OCI-LY7 (cell line): Measurements from ENCODE around the gene VPS13D. TPM values are rescaled to one million over a fixed set of nuclear protein-coding genes. Genes with fewer than 3 reads are reported as not detected.

Experiments
- BruUV-seq: library from RNA; stranded (reverse); fragments of 400-500 nt; replicated peaks from 2 replicates; lab custom pipeline; 2021; lab: Mats Ljungman, UMichigan
- CTCF ChIA-PET: fragments of 300-600 bp; sonication (Branson Sonifier 250); formaldehyde crosslinking; loops from one replicate; lab custom pipeline; 2022; ENCODE audit warnings: antibody characterized with exemption; ENCODE audit not compliant: unreplicated experiment; lab: Charles Lee
- POLR2A ChIA-PET: fragments of 300-600 bp; sonication (Branson Sonifier 250); formaldehyde crosslinking; loops from one replicate; lab custom pipeline; 2022; ENCODE audit warnings: antibody characterized with exemption; lab: Charles Lee
- DNase-seq: peaks from one replicate; pipeline ENCODE4 v3.0.0-alpha.2; 2015; ENCODE audit warnings: low spot score
- H2AFZ ChIP-seq: fragments of 200-600 bp; sonication (generic), shearing (Covaris generic); 2 replicates; pipeline ENCODE4 v1.6.1; 2014; ENCODE audit warnings: mild to moderate bottlenecking, antibody characterized with exemption, low read length, moderate library complexity
- H3K27ac ChIP-seq: fragments of 200-600 bp; sonication (generic); 2 replicates; pipeline ENCODE4 v1.5.1; 2014; ENCODE audit warnings: mixed run types, low read depth, mild to moderate bottlenecking, moderate library complexity, low read length, inconsistent platforms; ENCODE audit not compliant: poor library complexity, severe bottlenecking
- H3K36me3 ChIP-seq: fragments of 200-600 bp; sonication (generic); 2 replicates; pipeline ENCODE4 v1.6.1; 2014; ENCODE audit warnings: mild to moderate bottlenecking, antibody characterized with exemption, low read length, moderate library complexity, mixed read lengths; ENCODE audit not compliant: insufficient read depth
- H3K4me1 ChIP-seq: fragments of 200-600 bp; sonication (generic); 2 replicates; pipeline ENCODE4 v1.5.1; 2014; ENCODE audit warnings: mild to moderate bottlenecking, low read length; ENCODE audit not compliant: insufficient read depth, poor library complexity, severe bottlenecking
- H3K4me2 ChIP-seq: fragments of 200-600 bp; sonication (generic); 2 replicates; pipeline ENCODE4 v1.6.1; 2014; ENCODE audit warnings: mild to moderate bottlenecking, low read length
- H3K4me3 ChIP-seq: fragments of 200-600 bp; sonication (generic); 2 replicates; pipeline ENCODE4 v1.5.1; 2014; ENCODE audit warnings: mild to moderate bottlenecking, low read depth, low read length; ENCODE audit not compliant: poor library complexity, severe bottlenecking
- H3K79me2 ChIP-seq: fragments of 200-600 bp; sonication (generic); 2 replicates; pipeline ENCODE4 v1.6.1; 2016; ENCODE audit warnings: low read depth, mild to moderate bottlenecking, low read length, moderate library complexity, mixed read lengths; ENCODE audit not compliant: insufficient read depth
- H3K9me2 ChIP-seq: fragments of 200-600 bp; sonication (generic); 2 replicates; pipeline ENCODE4 v1.6.1; 2016; ENCODE audit warnings: mild to moderate bottlenecking, low read length, mixed read lengths; ENCODE audit not compliant: insufficient read depth
- H3K9me3 ChIP-seq: fragments of 200-600 bp; sonication (generic); 2 replicates; pipeline ENCODE4 v1.6.1; 2014; ENCODE audit warnings: mild to moderate bottlenecking, mixed run types, low read length, mixed read lengths
- H4K20me1 ChIP-seq: fragments of 200-600 bp; sonication (generic); 2 replicates; pipeline ENCODE4 v1.6.1; 2014; ENCODE audit warnings: mild to moderate bottlenecking, antibody characterized with exemption, low read length, moderate library complexity, mixed read lengths; ENCODE audit not compliant: insufficient read depth
- EZH2phosphoT487 ChIP-seq: fragments of 200-600 bp; sonication (generic); IDR thresholded peaks from 2 replicates; pipeline ENCODE4 v1.6.1; 2018; ENCODE audit warnings: low read depth, borderline replicate concordance, mild to moderate bottlenecking, mixed run types, antibody characterized with exemption, low read length, moderate library complexity, mixed read lengths
- intact Hi-C: fragments of 100-400 bp; cut with micrococcal nuclease; formaldehyde crosslinking; loops from one replicate; pipeline ENCODE4 v1.10.0; 2022; ENCODE audit not compliant: unreplicated experiment
- total RNA-seq, 2 experiments: library from RNA; depleted of rRNA in 1 of 2; stranded (reverse); fragments of >200 nt in 1 of 2; shearing (Covaris generic) in 1 of 2; gene quantifications; 2 replicates each; pipeline ENCODE4 v1.2.3, GENCODE V29; 2014 to 2022
- TF ChIP-seq, protein P1 (sequence below): fragments of 200-600 bp; sonication (generic); conservative IDR thresholded peaks from 2 replicates; pipeline ENCODE4 v1.5.1; 2014; ENCODE audit warnings: mild to moderate bottlenecking, antibody characterized with exemption, low read length, moderate library complexity, mixed read lengths

Gene VPS13D
- total RNA-seq, 2 experiments from 2014 or later: 23.9 to 39.2 TPM

DNA sequence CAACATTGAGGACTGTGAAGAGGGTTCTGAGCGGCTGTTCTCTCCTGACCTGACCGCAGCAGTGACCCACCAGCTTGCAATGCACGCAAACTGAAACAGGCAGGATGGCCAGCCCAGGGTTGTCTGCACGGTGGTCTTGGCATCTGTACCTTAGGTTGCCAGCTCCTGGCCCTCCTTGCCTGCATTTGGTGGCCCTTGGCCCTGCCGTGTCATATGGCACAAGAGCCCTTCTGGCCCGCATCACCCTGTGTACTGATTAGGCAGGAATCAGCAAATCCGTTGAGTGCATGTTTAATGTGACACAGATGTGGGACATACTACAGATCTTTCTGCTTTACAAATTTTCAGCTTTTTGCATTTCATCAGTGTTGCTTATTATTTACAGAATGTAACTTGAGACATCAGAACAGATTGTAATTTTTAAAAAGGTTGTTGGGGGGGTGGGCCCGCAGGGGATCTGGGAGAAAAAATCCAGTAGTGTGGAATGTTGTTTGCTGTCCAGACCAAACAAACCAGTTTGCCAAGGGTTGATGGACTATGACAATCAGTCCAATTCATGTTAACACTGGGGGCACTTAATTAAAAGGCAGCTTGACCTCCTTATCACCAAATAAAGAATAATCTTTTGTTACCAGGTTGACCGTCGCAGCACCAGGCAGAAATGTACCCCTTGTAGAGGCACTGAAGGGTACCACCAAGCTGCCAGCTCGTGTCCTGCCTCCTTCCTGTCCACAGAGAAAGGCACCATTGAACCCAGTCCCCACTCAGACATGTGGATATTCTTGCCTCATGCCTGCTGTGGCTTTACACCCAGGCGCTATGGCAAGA is 255.6 kb downstream of the VPS13D start:
- Histone ChIP-seq H3K79me2 (no peaks in the 10 kb centered on the region), H3K36me3 (no peaks in the 10 kb centered on the region), H3K4me2 (no peak overlapping the region), H3K9me2 (no peaks in the 10 kb centered on the region), H3K4me1 (peaks cover 17% of the 10 kb centered on the region), H3K27ac (no peak overlapping the region), H3K9me3 (no peaks in the 10 kb centered on the region), H3K4me3 (no peak overlapping the region), H2AFZ (no peak overlapping the region), H4K20me1 (no peaks in the 10 kb centered on the region)
- intact Hi-C loops: no loop called here
- BruUV-seq: no TSS peak
- DNase-seq: no peak
- TF ChIP-seq, protein P1, sequence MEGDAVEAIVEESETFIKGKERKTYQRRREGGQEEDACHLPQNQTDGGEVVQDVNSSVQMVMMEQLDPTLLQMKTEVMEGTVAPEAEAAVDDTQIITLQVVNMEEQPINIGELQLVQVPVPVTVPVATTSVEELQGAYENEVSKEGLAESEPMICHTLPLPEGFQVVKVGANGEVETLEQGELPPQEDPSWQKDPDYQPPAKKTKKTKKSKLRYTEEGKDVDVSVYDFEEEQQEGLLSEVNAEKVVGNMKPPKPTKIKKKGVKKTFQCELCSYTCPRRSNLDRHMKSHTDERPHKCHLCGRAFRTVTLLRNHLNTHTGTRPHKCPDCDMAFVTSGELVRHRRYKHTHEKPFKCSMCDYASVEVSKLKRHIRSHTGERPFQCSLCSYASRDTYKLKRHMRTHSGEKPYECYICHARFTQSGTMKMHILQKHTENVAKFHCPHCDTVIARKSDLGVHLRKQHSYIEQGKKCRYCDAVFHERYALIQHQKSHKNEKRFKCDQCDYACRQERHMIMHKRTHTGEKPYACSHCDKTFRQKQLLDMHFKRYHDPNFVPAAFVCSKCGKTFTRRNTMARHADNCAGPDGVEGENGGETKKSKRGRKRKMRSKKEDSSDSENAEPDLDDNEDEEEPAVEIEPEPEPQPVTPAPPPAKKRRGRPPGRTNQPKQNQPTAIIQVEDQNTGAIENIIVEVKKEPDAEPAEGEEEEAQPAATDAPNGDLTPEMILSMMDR: no peak
- no peak for TF ChIP-seq EZH2phosphoT487
- POLR2A ChIA-PET: interaction anchor here (0.6 kb wide), 1 partner anchor 81 kb away, joined by 3 read pairs; no protein-coding TSS in a partner anchor
- CTCF ChIA-PET: no interaction called here

DNA sequence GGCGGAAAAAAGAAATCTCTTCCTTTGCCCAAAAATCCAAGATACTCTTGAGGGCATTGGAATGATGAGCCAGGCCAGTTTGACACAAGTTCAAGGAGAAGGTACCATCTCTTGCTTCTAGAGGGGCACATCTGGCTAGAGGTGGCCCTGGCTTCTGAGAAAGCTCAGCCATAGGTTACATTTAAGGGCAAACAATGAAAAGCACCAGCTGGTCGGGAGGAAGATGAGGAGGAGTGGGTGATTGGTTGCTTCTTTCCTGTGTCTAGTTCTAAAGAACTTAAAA is 256.2 kb downstream of the VPS13D start:
- TF ChIP-seq, protein P1: no peak
- no peak for TF ChIP-seq EZH2phosphoT487
- H3K4me2 ChIP-seq: no peak overlapping the region
- H2AFZ ChIP-seq: no peak overlapping the region
- no peak overlapping the region for H3K4me3 ChIP-seq
- no peaks in the 10 kb centered on the region for H3K9me3 ChIP-seq
- no peaks in the 10 kb centered on the region for H3K79me2 ChIP-seq
- ChIA-PET POLR2A (interaction anchor here (0.6 kb wide), 1 partner anchor 82 kb away, joined by 3 read pairs; no protein-coding TSS in a partner anchor), CTCF (no interaction called here)
- no TSS peak for BruUV-seq
- H3K9me2 ChIP-seq: no peaks in the 10 kb centered on the region
- no peak for DNase-seq
- H4K20me1 ChIP-seq: no peaks in the 10 kb centered on the region
- intact Hi-C loops: no loop called here
- peaks cover 12% of the 10 kb centered on the region for H3K4me1 ChIP-seq
- H3K36me3 ChIP-seq: no peaks in the 10 kb centered on the region
- H3K27ac ChIP-seq: no peak overlapping the region

DNA sequence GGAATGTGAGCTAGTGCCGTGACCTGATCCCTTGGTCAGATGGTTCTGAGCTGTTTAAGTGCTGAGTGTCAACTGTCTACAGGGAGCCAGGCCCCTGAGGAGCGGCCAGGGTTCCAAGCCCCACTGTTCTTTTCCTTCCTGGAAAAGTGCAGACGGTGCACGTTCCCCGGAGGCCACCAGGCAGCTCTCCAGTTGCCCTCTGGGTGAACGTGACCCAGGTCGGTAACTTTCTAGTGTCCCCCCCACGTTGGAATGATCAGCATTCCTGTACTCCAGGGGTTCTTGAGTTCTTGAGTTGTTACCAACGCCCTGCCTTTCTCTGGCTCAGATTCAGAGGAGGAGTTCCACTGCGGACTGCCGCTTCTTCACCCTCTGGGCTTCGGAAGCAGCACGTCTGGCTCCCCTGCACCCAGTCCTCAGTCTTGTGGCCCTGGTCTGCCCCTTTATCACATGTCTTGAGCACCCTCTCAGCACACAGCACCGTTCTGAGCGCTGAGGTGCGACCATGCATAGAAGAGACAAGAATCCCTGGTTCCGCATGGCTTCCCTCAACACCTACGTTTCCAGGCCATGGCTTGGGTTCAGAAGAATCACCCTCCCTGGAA is 256.7 kb downstream of the VPS13D start:
- Histone ChIP-seq H4K20me1 (no peaks in the 10 kb centered on the region), H3K27ac (no peak overlapping the region), H3K9me2 (no peaks in the 10 kb centered on the region), H3K36me3 (no peaks in the 10 kb centered on the region), H3K9me3 (no peaks in the 10 kb centered on the region), H3K4me2 (no peak overlapping the region), H2AFZ (no peak overlapping the region), H3K4me3 (no peak overlapping the region), H3K4me1 (peaks cover 7% of the 10 kb centered on the region), H3K79me2 (no peaks in the 10 kb centered on the region)
- CTCF ChIA-PET: no interaction called here
- peak; percentile 5 for DNase-seq
- POLR2A ChIA-PET: no interaction called here
- no TSS peak for BruUV-seq
- TF ChIP-seq, protein P1: no peak
- no peak for TF ChIP-seq EZH2phosphoT487
- intact Hi-C loops: no loop called here
